OCI-LY1 (cell line): ENCODE measurements around the gene RALGAPB.

Source experiments
- H2AFZ ChIP-seq: fragments of 200-600 bp; sonication (generic), shearing (Covaris generic); 2 replicates; pipeline ENCODE4 v1.6.0; 2014; ENCODE audit warnings: antibody characterized with exemption, mild to moderate bottlenecking, low read length
- H3F3A ChIP-seq: fragments of 200-600 bp; sonication (generic), shearing (Covaris generic); 2 replicates; pipeline ENCODE4 v1.6.0; 2014; ENCODE audit warnings: mild to moderate bottlenecking, antibody characterized with exemption, low read length, moderate library complexity; ENCODE audit not compliant: insufficient read depth
- H3K27ac ChIP-seq: fragments of 200-600 bp; sonication (generic); 2 replicates; pipeline ENCODE4 v1.5.1; 2014; ENCODE audit warnings: low read length, mixed run types, mild to moderate bottlenecking, low read depth; ENCODE audit not compliant: poor library complexity, severe bottlenecking
- H3K27me3 ChIP-seq: fragments of 200-600 bp; sonication (generic); 2 replicates; pipeline ENCODE4 v1.6.0; 2014; ENCODE audit warnings: antibody characterized with exemption, mild to moderate bottlenecking, low read length, moderate library complexity; ENCODE audit not compliant: insufficient read depth
- H3K36me3 ChIP-seq: fragments of 200-600 bp; sonication (generic); 2 replicates; pipeline ENCODE4 v1.6.1; 2014; ENCODE audit warnings: mild to moderate bottlenecking, antibody characterized with exemption, low read length, moderate library complexity, mixed read lengths; ENCODE audit not compliant: insufficient read depth
- H3K4me1 ChIP-seq: fragments of 200-600 bp; sonication (generic); 2 replicates; pipeline ENCODE4 v1.5.1; 2014; ENCODE audit warnings: mild to moderate bottlenecking, low read length, moderate library complexity; ENCODE audit not compliant: insufficient read depth, severe bottlenecking
- H3K4me2 ChIP-seq: fragments of 200-600 bp; sonication (generic), shearing (Covaris generic); 2 replicates; pipeline ENCODE4 v1.6.1; 2014; ENCODE audit warnings: low read length
- H3K4me3 ChIP-seq: fragments of 200-600 bp; sonication (generic); 2 replicates; pipeline ENCODE4 v1.5.1; 2014; ENCODE audit warnings: low read length, low read depth, mild to moderate bottlenecking, mixed read lengths; ENCODE audit not compliant: poor library complexity, severe bottlenecking
- H3K79me2 ChIP-seq: fragments of 200-600 bp; shearing (Covaris generic); 2 replicates; pipeline ENCODE4 v1.6.1; 2016; ENCODE audit warnings: mixed run types, low read length, mixed read lengths; ENCODE audit not compliant: insufficient read depth
- H3K9ac ChIP-seq: fragments of 200-600 bp; sonication (generic), shearing (Covaris generic); 2 replicates; pipeline ENCODE4 v1.6.1; 2014; ENCODE audit warnings: mild to moderate bottlenecking, low read length, mixed read lengths
- H3K9me2 ChIP-seq: fragments of 200-600 bp; sonication (generic), shearing (Covaris generic); 2 replicates; pipeline ENCODE4 v1.6.1; 2014; ENCODE audit warnings: low read depth, mild to moderate bottlenecking, low read length, mixed read lengths
- H3K9me3 ChIP-seq: fragments of 200-600 bp; shearing (Covaris generic); 2 replicates; pipeline ENCODE4 v1.6.1; 2014; ENCODE audit warnings: low read length, mixed read lengths
- H4K20me1 ChIP-seq: fragments of 200-600 bp; sonication (generic), shearing (Covaris generic); 2 replicates; pipeline ENCODE4 v1.6.0; 2016; ENCODE audit warnings: mild to moderate bottlenecking, low read length; ENCODE audit not compliant: insufficient read depth
- EZH2 ChIP-seq: fragments of 200-600 bp; sonication (generic), shearing (Covaris generic); IDR thresholded peaks from 2 replicates; pipeline ENCODE4 v1.8.0; 2017; ENCODE audit warnings: borderline replicate concordance, mixed run types, mild to moderate bottlenecking, antibody characterized with exemption, low read length, moderate library complexity, mixed read lengths
- TF ChIP-seq, protein P1 (sequence below): fragments of 200-600 bp; sonication (generic), shearing (Covaris generic); IDR thresholded peaks from 2 replicates; pipeline ENCODE4 v1.5.1; 2017; ENCODE audit warnings: mild to moderate bottlenecking, antibody characterized with exemption, low read length, moderate library complexity, mixed read lengths

Gene RALGAPB

DNA sequence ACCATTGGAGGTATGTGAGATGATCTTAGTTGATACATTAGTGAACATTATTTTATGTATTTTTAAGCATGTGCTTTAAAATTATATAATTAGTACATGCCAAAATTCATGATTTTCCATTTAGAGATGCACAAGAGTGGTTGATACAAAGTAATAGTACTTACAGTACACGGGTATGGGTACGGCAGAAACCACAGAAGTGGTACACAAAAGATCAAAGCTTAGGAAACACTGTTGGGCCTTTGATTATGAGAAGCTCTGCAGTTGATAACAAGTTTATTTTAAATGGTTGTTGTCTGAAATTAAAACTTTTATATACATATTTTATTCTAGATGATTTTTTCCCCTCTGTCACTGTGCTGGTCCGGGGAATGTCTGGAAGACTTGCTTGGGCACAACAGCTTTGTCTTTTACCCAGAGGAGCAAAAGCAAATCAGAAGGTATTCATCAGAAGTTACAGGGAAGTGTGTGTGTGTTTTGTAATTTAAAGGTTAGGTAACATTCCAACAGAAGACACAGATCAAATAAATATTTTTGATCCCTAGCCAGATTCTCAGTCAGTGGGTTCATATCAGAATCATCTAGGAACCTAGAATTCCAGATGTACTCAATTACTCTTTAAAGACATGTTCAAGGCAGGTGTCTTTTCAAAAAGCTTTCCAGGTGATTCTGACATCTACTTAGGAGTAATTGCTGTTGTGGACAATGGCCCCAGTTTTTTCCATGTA lies 75.9 kb downstream of the RALGAPB start:
- Histone ChIP-seq H3K4me1 (no peaks in the 10 kb centered on the region), H3K27ac (no peak overlapping the region), H3K9me3 (no peaks in the 10 kb centered on the region), H3K36me3 (peaks cover 86% of the 10 kb centered on the region), H3K27me3 (no peaks in the 10 kb centered on the region), H3K4me3 (no peak overlapping the region), H3K79me2 (no peaks in the 10 kb centered on the region), H4K20me1 (no peaks in the 10 kb centered on the region), H3K9ac (no peak overlapping the region), H2AFZ (no peak overlapping the region), H3K4me2 (no peak overlapping the region), H3F3A (no peaks in the 10 kb centered on the region), H3K9me2 (no peaks in the 10 kb centered on the region)
- TF ChIP-seq EZH2, result no peak
- TF ChIP-seq, protein P1, sequence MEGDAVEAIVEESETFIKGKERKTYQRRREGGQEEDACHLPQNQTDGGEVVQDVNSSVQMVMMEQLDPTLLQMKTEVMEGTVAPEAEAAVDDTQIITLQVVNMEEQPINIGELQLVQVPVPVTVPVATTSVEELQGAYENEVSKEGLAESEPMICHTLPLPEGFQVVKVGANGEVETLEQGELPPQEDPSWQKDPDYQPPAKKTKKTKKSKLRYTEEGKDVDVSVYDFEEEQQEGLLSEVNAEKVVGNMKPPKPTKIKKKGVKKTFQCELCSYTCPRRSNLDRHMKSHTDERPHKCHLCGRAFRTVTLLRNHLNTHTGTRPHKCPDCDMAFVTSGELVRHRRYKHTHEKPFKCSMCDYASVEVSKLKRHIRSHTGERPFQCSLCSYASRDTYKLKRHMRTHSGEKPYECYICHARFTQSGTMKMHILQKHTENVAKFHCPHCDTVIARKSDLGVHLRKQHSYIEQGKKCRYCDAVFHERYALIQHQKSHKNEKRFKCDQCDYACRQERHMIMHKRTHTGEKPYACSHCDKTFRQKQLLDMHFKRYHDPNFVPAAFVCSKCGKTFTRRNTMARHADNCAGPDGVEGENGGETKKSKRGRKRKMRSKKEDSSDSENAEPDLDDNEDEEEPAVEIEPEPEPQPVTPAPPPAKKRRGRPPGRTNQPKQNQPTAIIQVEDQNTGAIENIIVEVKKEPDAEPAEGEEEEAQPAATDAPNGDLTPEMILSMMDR, result no peak

DNA sequence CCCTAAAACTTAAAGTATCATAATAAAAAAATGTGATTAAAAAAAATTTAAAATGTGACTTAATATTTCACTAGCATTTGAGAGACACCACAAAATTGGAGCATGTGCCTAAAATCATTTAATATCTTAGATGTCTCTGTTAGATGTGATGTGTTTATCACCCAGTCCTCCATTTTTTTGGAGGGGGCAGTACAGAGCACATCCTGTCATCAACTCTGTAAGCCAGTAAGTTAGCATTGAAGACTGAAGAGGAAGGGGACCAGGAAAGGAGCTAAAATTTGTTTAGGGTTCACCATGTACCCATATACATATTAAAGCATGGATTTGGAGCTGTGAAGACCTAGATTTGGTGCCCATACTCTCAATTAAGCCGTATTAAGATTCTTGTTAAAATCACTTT lies 77.6 kb downstream of the RALGAPB start:
- Histone ChIP-seq H3K4me1 (no peaks in the 10 kb centered on the region), H3K4me2 (no peak overlapping the region), H4K20me1 (no peaks in the 10 kb centered on the region), H3K27me3 (no peaks in the 10 kb centered on the region), H3K27ac (no peak overlapping the region), H3K79me2 (no peaks in the 10 kb centered on the region), H2AFZ (no peak overlapping the region), H3K4me3 (no peak overlapping the region), H3K9me2 (no peaks in the 10 kb centered on the region), H3K9ac (no peak overlapping the region), H3F3A (no peaks in the 10 kb centered on the region), H3K36me3 (peaks cover 88% of the 10 kb centered on the region), H3K9me3 (no peaks in the 10 kb centered on the region)
- TF ChIP-seq, protein P1, result peak; percentile 27; the same call in 1 of the 2 replicates
- no peak for TF ChIP-seq EZH2

DNA sequence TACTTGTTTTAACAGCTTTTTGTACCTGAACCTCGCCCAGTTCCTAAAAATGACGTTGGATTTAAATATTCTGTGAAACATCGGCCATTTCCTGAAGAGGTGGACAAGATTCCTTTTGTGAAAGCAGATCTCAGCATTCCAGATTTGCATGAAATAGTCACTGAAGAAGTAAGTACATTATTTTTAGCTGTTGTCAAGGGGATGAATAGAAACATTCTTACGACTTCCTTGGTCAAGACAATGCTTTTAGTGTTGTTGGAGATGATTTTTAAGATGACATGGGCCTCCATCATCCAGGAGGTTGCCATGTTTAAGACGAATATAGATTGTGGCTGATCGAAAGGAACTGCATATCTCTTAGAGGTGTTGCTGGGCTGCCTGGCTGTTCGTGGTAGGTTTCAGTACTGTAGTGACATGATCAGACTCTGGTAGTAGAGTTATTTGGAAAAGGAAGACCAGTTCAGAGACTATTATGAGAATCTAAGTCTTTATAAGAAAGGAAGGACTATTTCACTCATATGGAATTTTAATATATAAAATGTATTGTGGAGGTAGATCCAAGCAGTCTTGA lies 78.5 kb downstream of the RALGAPB start:
- Histone ChIP-seq H3K4me1 (no peaks in the 10 kb centered on the region), H4K20me1 (no peaks in the 10 kb centered on the region), H3K9me3 (no peaks in the 10 kb centered on the region), H3K27me3 (no peaks in the 10 kb centered on the region), H2AFZ (no peak overlapping the region), H3K4me2 (no peak overlapping the region), H3F3A (no peaks in the 10 kb centered on the region), H3K4me3 (no peak overlapping the region), H3K27ac (no peak overlapping the region), H3K36me3 (peaks cover 88% of the 10 kb centered on the region), H3K79me2 (no peaks in the 10 kb centered on the region), H3K9me2 (no peaks in the 10 kb centered on the region), H3K9ac (no peak overlapping the region)
- TF ChIP-seq EZH2, result no peak
- TF ChIP-seq, protein P1, result no peak
